MCF 10A (cell line): ENCODE results near the gene ALPG. TPM values are rescaled to one million over a fixed set of nuclear protein-coding genes. Genes with fewer than 3 reads are reported as not detected.
"Not testable (repeated sequence)": the region's sequence is repeated elsewhere in the genome, so short reads cannot be mapped to it uniquely, and the experiment has no call there.

Source experiments
- BruUV-seq: library from RNA; stranded (reverse); fragments of 400-500 nt; replicated peaks from 2 replicates; lab custom pipeline; 2021; lab: Mats Ljungman, UMichigan
- CTCF ChIA-PET: fragments of 300-600 bp; sonication (Branson Sonifier 250); formaldehyde crosslinking; extraction: SDS; loops from one replicate; lab custom pipeline; 2021; ENCODE audit warnings: antibody characterized with exemption, inconsistent platforms; lab: Yijun Ruan, JAX
- POLR2A ChIA-PET: fragments of 300-600, 350-650 bp; sonication (Branson Sonifier 250); formaldehyde crosslinking; extraction: SDS; loops from one replicate; lab custom pipeline; 2020; ENCODE audit warnings: antibody characterized with exemption, inconsistent platforms; lab: Yijun Ruan, JAX
- DNase-seq: peaks from one replicate; pipeline ENCODE4 v3.0.0-alpha.2; 2018; ENCODE audit not compliant: unreplicated experiment
- H3K27ac Mint-ChIP-seq: one replicate; pipeline ENCODE4 v1.8.0; 2022; ENCODE audit warnings: mild to moderate bottlenecking, low read depth, mixed read lengths; ENCODE audit not compliant: unreplicated experiment
- H3K27me3 Mint-ChIP-seq: one replicate; pipeline ENCODE4 v1.8.0; 2022; ENCODE audit warnings: mixed read lengths; ENCODE audit not compliant: insufficient read depth, unreplicated experiment
- H3K36me3 Mint-ChIP-seq: one replicate; pipeline ENCODE4 v1.8.0; 2022; ENCODE audit warnings: mild to moderate bottlenecking, moderate library complexity, mixed read lengths; ENCODE audit not compliant: insufficient read depth, unreplicated experiment
- H3K4me1 Mint-ChIP-seq: one replicate; pipeline ENCODE4 v1.8.0; 2022; ENCODE audit warnings: mixed read lengths; ENCODE audit not compliant: insufficient read depth, unreplicated experiment
- H3K4me3 Mint-ChIP-seq: one replicate; pipeline ENCODE4 v1.8.0; 2022; ENCODE audit warnings: mild to moderate bottlenecking, moderate library complexity, mixed read lengths; ENCODE audit not compliant: unreplicated experiment
- H3K9me3 Mint-ChIP-seq: one replicate; pipeline ENCODE4 v1.8.0; 2022; ENCODE audit warnings: mixed read lengths; ENCODE audit not compliant: unreplicated experiment
- intact Hi-C: fragments of 100-400 bp; cut with micrococcal nuclease; formaldehyde crosslinking; loops from 2 replicates; pipeline ENCODE4 v1.14.1; 2022
- total RNA-seq: library from RNA; stranded (reverse); gene quantifications from 2 replicates; pipeline ENCODE4 v1.2.3, GENCODE V29; 2022
- TF ChIP-seq, protein P1 (sequence below): fragments of 200-600 bp; IDR thresholded peaks from one replicate; pipeline ENCODE4 v1.8.0; 2022; ENCODE audit warnings: antibody characterized with exemption, mild to moderate bottlenecking; ENCODE audit not compliant: unreplicated experiment

Gene ALPG
- total RNA-seq, 1 experiment from 2014 or later: not detected

DNA sequence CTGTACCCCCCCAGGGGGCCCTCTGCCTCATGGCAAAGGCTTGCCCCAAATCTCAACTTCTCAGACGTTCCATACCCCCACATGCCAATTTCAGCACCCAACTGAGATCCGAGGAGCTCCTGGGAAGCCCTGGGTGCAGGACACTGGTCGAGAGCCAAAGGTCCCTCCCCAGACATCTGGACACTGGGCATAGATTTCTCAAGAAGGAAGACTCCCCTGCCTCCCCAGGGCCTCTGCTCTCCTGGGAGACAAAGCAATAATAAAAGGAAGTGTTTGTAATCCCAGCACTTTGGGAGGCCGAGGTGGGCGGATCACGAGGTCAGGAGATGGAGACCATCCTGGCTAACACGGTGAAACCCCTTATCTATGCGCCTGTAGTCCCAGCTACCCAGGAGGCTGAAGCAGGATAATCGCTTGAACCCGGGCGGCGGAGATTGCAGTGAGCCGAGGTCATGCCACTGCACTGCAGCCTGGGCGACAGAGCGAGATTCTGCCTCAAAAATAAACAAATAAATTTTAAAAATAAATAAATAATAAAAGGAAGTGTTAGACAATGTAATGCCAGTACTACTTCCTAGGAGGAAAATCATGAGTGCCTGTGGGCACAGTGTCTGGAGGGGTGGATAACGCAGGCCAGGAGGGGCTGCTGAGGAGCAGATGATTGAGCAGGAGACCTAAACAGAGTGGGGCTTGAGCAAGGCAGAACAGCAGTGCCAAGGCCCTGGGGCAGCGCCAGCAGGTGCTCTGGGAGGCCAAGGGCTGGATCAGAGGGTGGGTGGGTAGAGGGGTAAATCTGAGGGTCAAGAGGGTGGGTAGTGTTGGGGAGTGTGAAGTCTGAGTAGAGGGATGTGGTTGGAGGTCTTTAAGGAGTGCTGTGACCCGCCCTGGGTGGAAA, 24.1 kb upstream of the ALPG start:
- CTCF ChIA-PET: no interaction called here
- no peak overlapping the region for H3K27ac Mint-ChIP-seq

DNA sequence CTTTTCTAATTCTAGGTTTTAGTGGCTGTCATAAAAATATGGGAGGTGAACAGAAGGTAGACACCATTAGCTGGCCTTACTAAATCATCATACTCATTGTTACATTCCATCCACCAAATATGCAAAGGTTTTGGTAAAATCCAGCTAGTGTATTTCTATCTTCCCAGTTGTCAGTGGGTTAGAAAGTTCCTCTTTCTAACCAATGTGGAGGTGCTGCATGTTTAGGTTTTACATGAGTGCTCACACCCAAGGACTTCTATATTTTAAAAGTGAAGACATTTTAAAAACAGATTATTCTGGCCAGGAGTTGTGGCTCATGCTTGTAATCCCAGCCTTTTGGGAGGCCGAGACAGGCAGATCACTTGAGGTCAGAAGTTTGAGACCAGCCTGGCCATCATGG, 22.2 kb upstream of the ALPG start:
- H3K27ac Mint-ChIP-seq: no peak overlapping the region
- DNase-seq: no peak
- H3K36me3 Mint-ChIP-seq: no peaks in the 10 kb centered on the region
- BruUV-seq: no TSS peak
- intact Hi-C loops: no loop called here
- peaks cover 41% of the 10 kb centered on the region for H3K27me3 Mint-ChIP-seq
- no peak overlapping the region for H3K4me3 Mint-ChIP-seq
- no peaks in the 10 kb centered on the region for H3K4me1 Mint-ChIP-seq
- POLR2A ChIA-PET: no interaction called here
- no peaks in the 10 kb centered on the region for H3K9me3 Mint-ChIP-seq
- TF ChIP-seq, protein P1, sequence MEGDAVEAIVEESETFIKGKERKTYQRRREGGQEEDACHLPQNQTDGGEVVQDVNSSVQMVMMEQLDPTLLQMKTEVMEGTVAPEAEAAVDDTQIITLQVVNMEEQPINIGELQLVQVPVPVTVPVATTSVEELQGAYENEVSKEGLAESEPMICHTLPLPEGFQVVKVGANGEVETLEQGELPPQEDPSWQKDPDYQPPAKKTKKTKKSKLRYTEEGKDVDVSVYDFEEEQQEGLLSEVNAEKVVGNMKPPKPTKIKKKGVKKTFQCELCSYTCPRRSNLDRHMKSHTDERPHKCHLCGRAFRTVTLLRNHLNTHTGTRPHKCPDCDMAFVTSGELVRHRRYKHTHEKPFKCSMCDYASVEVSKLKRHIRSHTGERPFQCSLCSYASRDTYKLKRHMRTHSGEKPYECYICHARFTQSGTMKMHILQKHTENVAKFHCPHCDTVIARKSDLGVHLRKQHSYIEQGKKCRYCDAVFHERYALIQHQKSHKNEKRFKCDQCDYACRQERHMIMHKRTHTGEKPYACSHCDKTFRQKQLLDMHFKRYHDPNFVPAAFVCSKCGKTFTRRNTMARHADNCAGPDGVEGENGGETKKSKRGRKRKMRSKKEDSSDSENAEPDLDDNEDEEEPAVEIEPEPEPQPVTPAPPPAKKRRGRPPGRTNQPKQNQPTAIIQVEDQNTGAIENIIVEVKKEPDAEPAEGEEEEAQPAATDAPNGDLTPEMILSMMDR: no peak
- CTCF ChIA-PET: no interaction called here

More for the DNA sequence above, 24.1 kb upstream of the ALPG start:
- intact Hi-C loops: no loop called here
- Mint-ChIP-seq H3K36me3 (no peaks in the 10 kb centered on the region), H3K4me1 (no peaks in the 10 kb centered on the region), H3K27me3 (peaks cover 33% of the 10 kb centered on the region), H3K9me3 (no peaks in the 10 kb centered on the region), H3K4me3 (no peak overlapping the region)
- BruUV-seq: no TSS peak
- POLR2A ChIA-PET: no interaction called here
- no peak for DNase-seq
- TF ChIP-seq, protein P1: no peak

DNA sequence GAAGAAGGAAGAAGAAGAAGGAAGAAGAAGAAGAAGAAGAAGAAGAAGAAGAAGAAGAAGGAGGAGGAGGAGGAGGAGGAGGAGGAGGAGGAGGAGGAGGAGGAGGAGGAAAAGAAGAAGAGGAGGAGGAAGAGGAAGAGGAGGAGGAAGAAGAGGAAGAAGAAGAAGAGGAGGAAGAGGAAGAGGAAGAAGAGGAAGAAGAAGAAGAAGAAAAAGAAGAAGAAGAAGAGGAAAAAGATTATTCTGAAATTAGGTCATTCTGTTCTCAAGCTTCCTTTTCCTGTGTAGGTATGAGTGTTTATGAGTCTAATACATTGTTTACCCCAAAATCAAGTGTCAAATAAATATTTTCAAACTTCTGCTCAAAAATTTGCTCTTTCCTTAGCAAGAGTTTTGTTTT, 21.6 kb upstream of the ALPG start:
- POLR2A ChIA-PET: interaction anchor here (1.3 kb wide), 1 partner anchor 13 kb away, joined by 4 read pairs; no protein-coding TSS in a partner anchor
- intact Hi-C loops, CTCF ChIA-PET: not testable (repeated sequence)

DNA sequence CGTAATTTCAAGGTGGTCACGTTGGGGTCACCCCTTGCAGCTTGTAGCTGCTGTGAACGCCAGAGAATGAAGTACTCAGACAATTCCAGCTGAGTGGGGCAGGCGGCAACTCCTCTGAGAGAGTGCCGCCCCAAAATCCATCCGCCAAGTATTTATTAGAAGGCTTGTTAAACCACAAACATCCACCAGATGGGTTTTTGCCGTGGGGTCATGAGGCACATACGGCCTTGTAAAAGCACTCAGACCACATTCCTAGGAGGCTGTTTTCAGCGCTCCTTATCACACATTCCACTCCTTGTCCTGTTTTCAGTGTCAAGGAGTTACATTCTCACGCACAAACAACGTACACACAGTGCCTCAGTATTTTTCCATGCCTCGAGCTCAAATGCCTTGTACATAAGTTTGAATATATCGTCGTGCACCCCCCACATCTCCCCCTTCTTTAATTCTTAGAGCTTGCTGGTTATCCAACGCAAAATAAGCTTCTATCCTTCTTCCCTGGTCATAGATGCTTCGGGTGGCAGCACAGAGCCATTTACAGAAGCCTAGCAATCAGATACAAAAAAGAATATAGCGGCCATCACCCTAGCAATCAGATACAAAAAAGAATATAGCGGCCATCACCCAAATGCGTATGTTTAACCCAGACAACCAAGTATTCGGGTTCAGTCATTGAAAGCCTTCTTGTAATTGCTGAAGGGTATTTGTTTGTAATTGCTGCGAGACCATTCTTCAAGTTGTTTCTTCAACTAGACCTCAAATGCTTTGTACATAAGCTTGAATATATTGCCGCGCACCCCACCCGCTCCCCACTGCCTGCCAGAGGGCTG, 20.8 kb upstream of the ALPG start:
- ChIA-PET CTCF (no interaction called here), POLR2A (interaction anchor here (1.3 kb wide), 1 partner anchor 13 kb away, joined by 4 read pairs; no protein-coding TSS in a partner anchor)
- intact Hi-C loops: no loop called here
- BruUV-seq: no TSS peak
- no peak overlapping the region for H3K4me3 Mint-ChIP-seq
- H3K9me3 Mint-ChIP-seq: no peaks in the 10 kb centered on the region
- no peak for DNase-seq
- no peaks in the 10 kb centered on the region for H3K36me3 Mint-ChIP-seq
- peaks cover 55% of the 10 kb centered on the region for H3K27me3 Mint-ChIP-seq
- no peak overlapping the region for H3K27ac Mint-ChIP-seq
- TF ChIP-seq, protein P1: no peak
- H3K4me1 Mint-ChIP-seq: no peaks in the 10 kb centered on the region

More for the DNA sequence above, 21.6 kb upstream of the ALPG start:
- H3K9me3 Mint-ChIP-seq, H3K4me3 Mint-ChIP-seq, DNase-seq, BruUV-seq, H3K36me3 Mint-ChIP-seq, H3K27ac Mint-ChIP-seq, H3K4me1 Mint-ChIP-seq: not testable (repeated sequence)
- H3K27me3 Mint-ChIP-seq: peaks cover 47% of the 10 kb centered on the region
